AG09319 (cell line): ENCODE measurements around the gene ADAD1.
A peak's percentile ranks its signal among the peaks of the same experiment; 100 is the strongest.

ENCODE experiments used
- DNase-seq: peaks from one replicate; pipeline ENCODE4 v3.0.0-alpha.2; 2010; ENCODE audit warnings: low read depth; ENCODE audit errors: extremely low read depth
- CTCF ChIP-seq: IDR thresholded peaks from 2 replicates; pipeline ENCODE4 v1.5.1; 2011; ENCODE audit warnings: low read depth, mild to moderate bottlenecking, inconsistent platforms, low read length, moderate library complexity

The ADAD1 gene

GRCh38 chr4:122393276-122393675 lies 14.5 kb downstream of the ADAD1 start:
- TF ChIP-seq CTCF = no peak
- no peak for DNase-seq

GRCh38 chr4:122403861-122404260 lies 25.1 kb downstream of the ADAD1 start:
- DNase-seq = no peak
- no peak for TF ChIP-seq CTCF

- TF ChIP-seq CTCF = no peak
- no peak for DNase-seq
Observed at GRCh38 chr4:122412547-122412946, 33.7 kb downstream of the ADAD1 start.

GRCh38 chr4:122423246-122423645 lies 44.4 kb downstream of the ADAD1 start:
- TF ChIP-seq CTCF = no peak
- no peak for DNase-seq

GRCh38 chr4:122431351-122431750 lies 52.5 kb downstream of the ADAD1 start:
- no peak for DNase-seq
- no peak for TF ChIP-seq CTCF

GRCh38 chr4:122434285-122434684 lies 55.5 kb downstream of the ADAD1 start:
- DNase-seq = no peak
- TF ChIP-seq CTCF = no peak

GRCh38 chr4:122450847-122451246 lies 72.0 kb downstream of the ADAD1 start:
- TF ChIP-seq CTCF = peak; percentile 18
- DNase-seq = no peak
